ENCODE results near the gene WWP2.

GRCh38 chr16:69839798-69840409, 77.8 kb downstream of the WWP2 start:
- TF ChIP-seq CTCF (conservative IDR thresholded peaks at IDR 0.05; ENCODE audit: low read length) (no peak), EZH2phosphoT487 (IDR thresholded peaks at IDR 0.05; ENCODE audit: borderline replicate concordance) (no peak)
